Progenitor cell of endocrine pancreas (in vitro differentiated cells): ENCODE results near the gene ATP2B2. TPM values are rescaled to one million over a fixed set of nuclear protein-coding genes. Genes with fewer than 3 reads are reported as not detected.

Experiments
- DNase-seq: peaks from one replicate; pipeline ENCODE4 v3.0.0; 2021; ENCODE audit warnings: low spot score; ENCODE audit not compliant: unreplicated experiment
- H3K27ac Mint-ChIP-seq: 2 replicates; pipeline ENCODE4 v1.8.0; 2021; ENCODE audit warnings: mild to moderate bottlenecking, moderate library complexity, mixed read lengths
- H3K27me3 Mint-ChIP-seq: 2 replicates; pipeline ENCODE4 v1.8.0; 2021; ENCODE audit warnings: mixed read lengths
- H3K36me3 Mint-ChIP-seq: 2 replicates; pipeline ENCODE4 v1.8.0; 2022; ENCODE audit warnings: mixed read lengths; ENCODE audit not compliant: insufficient read depth
- H3K4me1 Mint-ChIP-seq: 2 replicates; pipeline ENCODE4 v1.8.0; 2021; ENCODE audit warnings: low read depth, mixed read lengths
- H3K4me3 Mint-ChIP-seq: 2 replicates; pipeline ENCODE4 v1.8.0; 2021; ENCODE audit warnings: low read depth, mild to moderate bottlenecking, moderate library complexity, mixed read lengths
- H3K9me3 Mint-ChIP-seq: 2 replicates; pipeline ENCODE4 v1.8.0; 2021; ENCODE audit warnings: low read depth, mixed read lengths
- total RNA-seq: library from RNA; stranded (reverse); gene quantifications from 2 replicates; pipeline ENCODE4 v1.2.1, GENCODE V29; 2021
- TF ChIP-seq, protein P1 (sequence below): fragments of 200-600 bp; sonication (generic); IDR thresholded peaks from one replicate; pipeline ENCODE4 v1.5.0; 2021; ENCODE audit warnings: antibody characterized with exemption, mild to moderate bottlenecking; ENCODE audit not compliant: unreplicated experiment

Gene ATP2B2
- total RNA-seq, 1 donor from 2014 or later = 0.07 TPM

DNA sequence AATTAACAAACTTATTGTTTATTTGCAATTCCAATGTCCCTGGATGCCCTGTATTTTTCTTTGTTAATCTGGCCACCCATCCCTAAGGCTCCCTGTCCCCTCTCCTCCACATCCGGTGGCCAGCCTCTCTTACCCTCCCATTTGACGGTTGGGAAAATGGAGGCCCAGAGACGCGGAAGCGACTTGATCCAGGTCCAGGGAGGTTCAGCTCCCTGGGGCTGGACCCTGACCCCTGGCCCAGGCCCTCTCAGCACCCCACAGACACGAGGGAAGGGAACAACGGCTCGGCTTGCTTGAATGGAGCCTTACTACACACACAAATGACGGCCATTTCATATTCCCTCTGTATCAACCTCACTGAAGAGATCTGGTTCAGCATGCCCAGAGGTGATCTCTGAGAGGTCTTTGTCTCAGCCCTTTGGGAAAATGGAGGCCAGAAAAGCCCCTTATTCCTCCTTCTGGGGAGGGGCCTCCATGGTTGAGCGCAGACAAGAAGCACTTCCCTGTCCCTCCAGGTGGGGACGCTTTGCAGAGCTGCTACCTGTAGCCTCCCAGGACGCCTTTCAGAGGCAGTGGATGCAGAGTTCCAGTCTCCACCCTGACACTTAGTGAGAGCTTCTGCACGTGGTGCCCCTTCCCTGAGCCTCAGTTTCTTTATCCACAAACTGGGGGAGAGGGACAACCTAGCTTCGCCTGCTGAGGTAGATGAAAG is 82.1 kb downstream of the ATP2B2 start:
- Mint-ChIP-seq H3K27me3 (peaks cover 8% of the 10 kb centered on the region), H3K4me3 (no peak overlapping the region), H3K4me1 (no peaks in the 10 kb centered on the region), H3K36me3 (no peaks in the 10 kb centered on the region), H3K9me3 (no peaks in the 10 kb centered on the region), H3K27ac (no peak overlapping the region)
- TF ChIP-seq, protein P1, sequence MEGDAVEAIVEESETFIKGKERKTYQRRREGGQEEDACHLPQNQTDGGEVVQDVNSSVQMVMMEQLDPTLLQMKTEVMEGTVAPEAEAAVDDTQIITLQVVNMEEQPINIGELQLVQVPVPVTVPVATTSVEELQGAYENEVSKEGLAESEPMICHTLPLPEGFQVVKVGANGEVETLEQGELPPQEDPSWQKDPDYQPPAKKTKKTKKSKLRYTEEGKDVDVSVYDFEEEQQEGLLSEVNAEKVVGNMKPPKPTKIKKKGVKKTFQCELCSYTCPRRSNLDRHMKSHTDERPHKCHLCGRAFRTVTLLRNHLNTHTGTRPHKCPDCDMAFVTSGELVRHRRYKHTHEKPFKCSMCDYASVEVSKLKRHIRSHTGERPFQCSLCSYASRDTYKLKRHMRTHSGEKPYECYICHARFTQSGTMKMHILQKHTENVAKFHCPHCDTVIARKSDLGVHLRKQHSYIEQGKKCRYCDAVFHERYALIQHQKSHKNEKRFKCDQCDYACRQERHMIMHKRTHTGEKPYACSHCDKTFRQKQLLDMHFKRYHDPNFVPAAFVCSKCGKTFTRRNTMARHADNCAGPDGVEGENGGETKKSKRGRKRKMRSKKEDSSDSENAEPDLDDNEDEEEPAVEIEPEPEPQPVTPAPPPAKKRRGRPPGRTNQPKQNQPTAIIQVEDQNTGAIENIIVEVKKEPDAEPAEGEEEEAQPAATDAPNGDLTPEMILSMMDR = no peak
- DNase-seq = no peak

DNA sequence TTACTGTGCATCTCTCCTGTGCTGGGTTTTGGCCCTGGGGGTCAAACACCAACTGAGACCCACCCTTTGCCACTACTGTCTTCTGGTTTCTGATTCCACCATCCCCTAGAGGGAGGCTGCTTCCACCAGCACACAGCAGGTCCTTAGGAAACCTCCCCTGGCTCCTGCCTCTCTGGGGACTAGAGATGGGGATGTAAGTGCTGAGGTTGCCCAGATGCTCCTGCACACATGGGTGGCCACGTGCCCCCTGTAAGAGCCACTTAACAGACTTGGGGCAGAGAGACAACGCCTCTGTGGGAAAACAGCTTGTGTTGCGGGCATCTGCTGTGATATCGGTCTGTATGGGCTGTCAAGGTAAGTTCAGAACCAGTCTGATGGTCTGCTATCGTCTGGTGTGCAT is 83.4 kb downstream of the ATP2B2 start:
- TF ChIP-seq, protein P1 = no peak
- H3K27ac Mint-ChIP-seq = no peak overlapping the region
- H3K27me3 Mint-ChIP-seq = peaks cover 8% of the 10 kb centered on the region
- H3K9me3 Mint-ChIP-seq = no peaks in the 10 kb centered on the region
- H3K4me3 Mint-ChIP-seq = no peak overlapping the region
- H3K4me1 Mint-ChIP-seq = no peaks in the 10 kb centered on the region
- H3K36me3 Mint-ChIP-seq = no peaks in the 10 kb centered on the region
- DNase-seq = no peak

DNA sequence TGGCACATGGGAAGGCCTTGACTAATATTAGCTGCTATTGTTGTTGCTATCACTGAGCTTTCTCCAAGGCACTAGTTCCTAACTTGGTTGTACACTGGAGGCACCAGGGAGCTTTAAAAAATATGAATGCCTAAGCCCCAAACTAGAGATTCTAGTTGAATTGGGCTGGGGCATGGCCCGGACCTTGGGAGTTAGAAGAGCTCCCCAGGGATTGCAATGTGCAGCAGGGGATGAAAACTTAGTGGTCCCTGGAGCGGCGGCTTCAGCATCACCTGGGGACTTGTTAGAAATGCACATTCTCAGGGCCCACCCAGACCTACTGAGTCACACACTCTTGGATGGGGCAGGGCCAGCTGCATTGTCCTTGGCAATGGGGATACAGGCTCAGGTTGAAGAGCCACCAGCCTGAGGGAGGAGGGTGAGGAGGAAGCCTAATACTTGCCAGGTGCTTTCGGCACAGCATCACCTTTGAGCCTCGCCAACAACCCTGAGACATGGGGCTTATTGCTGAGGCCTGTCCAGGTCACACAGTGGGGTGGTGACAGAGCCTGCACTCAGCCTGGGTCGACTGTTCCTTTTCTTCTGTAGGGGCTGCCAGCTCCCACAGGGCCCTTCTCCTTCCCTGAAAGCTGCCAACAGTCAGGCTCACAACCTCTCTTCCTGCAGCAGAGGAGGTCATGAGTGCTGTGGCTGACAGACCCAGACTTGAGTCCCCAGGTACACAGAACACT is 84.5 kb downstream of the ATP2B2 start:
- TF ChIP-seq, protein P1 = no peak
- Mint-ChIP-seq H3K4me1 (no peaks in the 10 kb centered on the region), H3K27me3 (peaks cover 8% of the 10 kb centered on the region), H3K27ac (no peak overlapping the region), H3K36me3 (no peaks in the 10 kb centered on the region), H3K4me3 (no peak overlapping the region), H3K9me3 (no peaks in the 10 kb centered on the region)
- DNase-seq = no peak

DNA sequence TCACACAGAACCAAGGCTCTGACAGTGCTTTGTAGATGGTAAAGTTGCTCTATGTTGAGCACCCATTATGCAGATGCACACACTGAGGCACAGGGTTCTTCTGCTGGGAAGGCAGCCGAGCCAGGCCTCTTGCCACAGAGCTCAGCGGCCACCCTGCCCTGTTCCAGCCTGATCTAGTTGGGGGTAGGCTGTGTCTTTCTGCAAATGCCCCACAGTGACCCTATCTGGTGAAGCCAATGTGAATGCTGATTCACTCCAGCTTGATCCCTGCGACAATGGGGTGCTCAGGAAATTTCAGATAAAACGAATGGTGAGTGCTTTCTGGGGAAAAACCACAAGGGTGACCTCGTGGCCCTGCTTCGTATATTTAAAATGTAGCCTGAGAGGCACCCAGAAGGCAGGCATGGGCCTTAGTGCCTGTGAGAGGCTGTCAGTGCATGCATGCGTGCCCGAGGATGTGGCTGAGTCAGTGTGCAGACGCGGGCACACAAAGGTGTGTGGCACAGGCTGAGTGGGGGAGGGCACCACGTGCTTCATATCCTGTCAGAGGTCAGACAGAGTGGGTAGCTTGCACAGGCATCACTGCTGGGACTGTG is 85.7 kb downstream of the ATP2B2 start:
- Mint-ChIP-seq H3K4me1 (no peaks in the 10 kb centered on the region), H3K36me3 (no peaks in the 10 kb centered on the region), H3K4me3 (no peak overlapping the region), H3K27me3 (peaks cover 16% of the 10 kb centered on the region), H3K27ac (no peak overlapping the region), H3K9me3 (no peaks in the 10 kb centered on the region)
- TF ChIP-seq, protein P1 = no peak
- no peak for DNase-seq

DNA sequence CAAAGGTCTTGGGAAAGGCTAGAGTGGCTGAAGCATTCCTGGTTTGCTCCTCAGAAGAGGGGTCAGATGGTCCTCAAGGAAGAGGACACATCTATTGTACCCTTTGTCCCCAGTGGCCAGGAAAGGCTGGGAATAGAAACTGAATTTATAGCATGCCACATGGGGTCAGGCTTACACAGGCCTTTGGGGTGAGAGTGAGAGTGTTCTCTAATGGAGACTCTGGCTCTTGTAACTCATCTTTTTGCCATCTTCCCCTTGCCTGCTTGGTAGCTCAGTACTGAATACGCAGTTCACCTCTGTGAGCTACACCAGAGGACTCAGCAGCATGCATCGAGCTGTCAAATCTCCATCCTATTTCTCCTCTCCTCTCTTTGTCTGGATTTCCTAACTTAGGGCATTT is 87.5 kb downstream of the ATP2B2 start:
- Mint-ChIP-seq H3K4me1 (no peaks in the 10 kb centered on the region), H3K27ac (no peak overlapping the region), H3K27me3 (peaks cover 16% of the 10 kb centered on the region), H3K4me3 (no peak overlapping the region), H3K36me3 (no peaks in the 10 kb centered on the region), H3K9me3 (no peaks in the 10 kb centered on the region)
- DNase-seq = no peak
- TF ChIP-seq, protein P1 = no peak
